C4-2B (cell line): ENCODE results near the gene PRH2.

Source experiments
- ZFX ChIP-seq: fragments of 450-650 bp; IDR thresholded peaks from 2 replicates; pipeline ENCODE4 v1.6.1; 2017
- TF ChIP-seq, protein P1 (sequence below): fragments of 450-650 bp; conservative IDR thresholded peaks from 2 replicates; pipeline ENCODE4 v1.5.1; 2017; ENCODE audit warnings: mild to moderate bottlenecking

DNA sequence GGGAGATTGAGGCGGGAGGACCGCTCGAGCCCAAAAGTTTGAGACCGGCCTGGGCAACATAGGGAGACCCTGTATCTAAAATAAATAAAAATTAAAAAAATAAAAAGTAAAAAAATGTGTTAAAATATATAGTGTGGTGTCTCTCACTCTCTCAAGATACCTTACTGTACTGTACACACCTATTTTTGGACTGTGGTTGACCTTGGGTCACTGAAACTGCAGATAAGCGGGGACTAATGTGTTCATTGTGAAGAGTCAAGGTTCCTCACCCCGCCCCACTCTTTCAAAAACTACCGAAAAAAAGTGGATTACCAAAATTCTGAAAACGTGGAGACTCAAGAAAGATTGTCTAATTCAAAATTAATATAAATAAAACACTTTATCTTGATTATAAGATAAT lies 18.7 kb upstream of the PRH2 start:
- TF ChIP-seq, protein P1, sequence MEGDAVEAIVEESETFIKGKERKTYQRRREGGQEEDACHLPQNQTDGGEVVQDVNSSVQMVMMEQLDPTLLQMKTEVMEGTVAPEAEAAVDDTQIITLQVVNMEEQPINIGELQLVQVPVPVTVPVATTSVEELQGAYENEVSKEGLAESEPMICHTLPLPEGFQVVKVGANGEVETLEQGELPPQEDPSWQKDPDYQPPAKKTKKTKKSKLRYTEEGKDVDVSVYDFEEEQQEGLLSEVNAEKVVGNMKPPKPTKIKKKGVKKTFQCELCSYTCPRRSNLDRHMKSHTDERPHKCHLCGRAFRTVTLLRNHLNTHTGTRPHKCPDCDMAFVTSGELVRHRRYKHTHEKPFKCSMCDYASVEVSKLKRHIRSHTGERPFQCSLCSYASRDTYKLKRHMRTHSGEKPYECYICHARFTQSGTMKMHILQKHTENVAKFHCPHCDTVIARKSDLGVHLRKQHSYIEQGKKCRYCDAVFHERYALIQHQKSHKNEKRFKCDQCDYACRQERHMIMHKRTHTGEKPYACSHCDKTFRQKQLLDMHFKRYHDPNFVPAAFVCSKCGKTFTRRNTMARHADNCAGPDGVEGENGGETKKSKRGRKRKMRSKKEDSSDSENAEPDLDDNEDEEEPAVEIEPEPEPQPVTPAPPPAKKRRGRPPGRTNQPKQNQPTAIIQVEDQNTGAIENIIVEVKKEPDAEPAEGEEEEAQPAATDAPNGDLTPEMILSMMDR = no peak
- no peak for TF ChIP-seq ZFX
